ENCODE measurements around the gene HPGD. TPM values are rescaled to one million over a fixed set of nuclear protein-coding genes. Genes with fewer than 3 reads are reported as not detected.

HPGD gene
- total and polyA plus RNA-seq, 2 of the 8 experiments (the other 6 are each of a cell fraction or from before 2014, with no cell fraction given): 1.1 to 1.3 TPM

DNA sequence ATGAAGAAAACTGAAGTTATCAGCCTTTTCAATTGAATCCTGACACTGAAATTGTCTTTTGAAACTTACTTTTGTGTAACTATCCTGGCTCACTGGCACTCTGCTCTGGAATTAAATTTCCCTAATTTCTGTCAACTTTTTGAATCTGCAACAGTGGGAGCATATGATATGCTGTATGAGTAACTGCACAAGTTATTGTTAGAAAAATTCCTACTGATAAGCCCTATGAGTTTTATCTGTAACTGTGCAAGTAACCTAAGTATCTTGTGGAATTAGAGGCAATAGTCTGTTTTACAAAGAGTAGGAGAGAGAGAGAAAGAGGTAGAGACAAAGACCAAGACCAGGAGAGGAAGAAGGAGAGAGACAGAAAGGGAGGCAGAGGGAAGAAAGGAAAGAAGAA, 9.2 kb upstream of the HPGD start (continued):
- TF ChIP-seq, protein P1, sequence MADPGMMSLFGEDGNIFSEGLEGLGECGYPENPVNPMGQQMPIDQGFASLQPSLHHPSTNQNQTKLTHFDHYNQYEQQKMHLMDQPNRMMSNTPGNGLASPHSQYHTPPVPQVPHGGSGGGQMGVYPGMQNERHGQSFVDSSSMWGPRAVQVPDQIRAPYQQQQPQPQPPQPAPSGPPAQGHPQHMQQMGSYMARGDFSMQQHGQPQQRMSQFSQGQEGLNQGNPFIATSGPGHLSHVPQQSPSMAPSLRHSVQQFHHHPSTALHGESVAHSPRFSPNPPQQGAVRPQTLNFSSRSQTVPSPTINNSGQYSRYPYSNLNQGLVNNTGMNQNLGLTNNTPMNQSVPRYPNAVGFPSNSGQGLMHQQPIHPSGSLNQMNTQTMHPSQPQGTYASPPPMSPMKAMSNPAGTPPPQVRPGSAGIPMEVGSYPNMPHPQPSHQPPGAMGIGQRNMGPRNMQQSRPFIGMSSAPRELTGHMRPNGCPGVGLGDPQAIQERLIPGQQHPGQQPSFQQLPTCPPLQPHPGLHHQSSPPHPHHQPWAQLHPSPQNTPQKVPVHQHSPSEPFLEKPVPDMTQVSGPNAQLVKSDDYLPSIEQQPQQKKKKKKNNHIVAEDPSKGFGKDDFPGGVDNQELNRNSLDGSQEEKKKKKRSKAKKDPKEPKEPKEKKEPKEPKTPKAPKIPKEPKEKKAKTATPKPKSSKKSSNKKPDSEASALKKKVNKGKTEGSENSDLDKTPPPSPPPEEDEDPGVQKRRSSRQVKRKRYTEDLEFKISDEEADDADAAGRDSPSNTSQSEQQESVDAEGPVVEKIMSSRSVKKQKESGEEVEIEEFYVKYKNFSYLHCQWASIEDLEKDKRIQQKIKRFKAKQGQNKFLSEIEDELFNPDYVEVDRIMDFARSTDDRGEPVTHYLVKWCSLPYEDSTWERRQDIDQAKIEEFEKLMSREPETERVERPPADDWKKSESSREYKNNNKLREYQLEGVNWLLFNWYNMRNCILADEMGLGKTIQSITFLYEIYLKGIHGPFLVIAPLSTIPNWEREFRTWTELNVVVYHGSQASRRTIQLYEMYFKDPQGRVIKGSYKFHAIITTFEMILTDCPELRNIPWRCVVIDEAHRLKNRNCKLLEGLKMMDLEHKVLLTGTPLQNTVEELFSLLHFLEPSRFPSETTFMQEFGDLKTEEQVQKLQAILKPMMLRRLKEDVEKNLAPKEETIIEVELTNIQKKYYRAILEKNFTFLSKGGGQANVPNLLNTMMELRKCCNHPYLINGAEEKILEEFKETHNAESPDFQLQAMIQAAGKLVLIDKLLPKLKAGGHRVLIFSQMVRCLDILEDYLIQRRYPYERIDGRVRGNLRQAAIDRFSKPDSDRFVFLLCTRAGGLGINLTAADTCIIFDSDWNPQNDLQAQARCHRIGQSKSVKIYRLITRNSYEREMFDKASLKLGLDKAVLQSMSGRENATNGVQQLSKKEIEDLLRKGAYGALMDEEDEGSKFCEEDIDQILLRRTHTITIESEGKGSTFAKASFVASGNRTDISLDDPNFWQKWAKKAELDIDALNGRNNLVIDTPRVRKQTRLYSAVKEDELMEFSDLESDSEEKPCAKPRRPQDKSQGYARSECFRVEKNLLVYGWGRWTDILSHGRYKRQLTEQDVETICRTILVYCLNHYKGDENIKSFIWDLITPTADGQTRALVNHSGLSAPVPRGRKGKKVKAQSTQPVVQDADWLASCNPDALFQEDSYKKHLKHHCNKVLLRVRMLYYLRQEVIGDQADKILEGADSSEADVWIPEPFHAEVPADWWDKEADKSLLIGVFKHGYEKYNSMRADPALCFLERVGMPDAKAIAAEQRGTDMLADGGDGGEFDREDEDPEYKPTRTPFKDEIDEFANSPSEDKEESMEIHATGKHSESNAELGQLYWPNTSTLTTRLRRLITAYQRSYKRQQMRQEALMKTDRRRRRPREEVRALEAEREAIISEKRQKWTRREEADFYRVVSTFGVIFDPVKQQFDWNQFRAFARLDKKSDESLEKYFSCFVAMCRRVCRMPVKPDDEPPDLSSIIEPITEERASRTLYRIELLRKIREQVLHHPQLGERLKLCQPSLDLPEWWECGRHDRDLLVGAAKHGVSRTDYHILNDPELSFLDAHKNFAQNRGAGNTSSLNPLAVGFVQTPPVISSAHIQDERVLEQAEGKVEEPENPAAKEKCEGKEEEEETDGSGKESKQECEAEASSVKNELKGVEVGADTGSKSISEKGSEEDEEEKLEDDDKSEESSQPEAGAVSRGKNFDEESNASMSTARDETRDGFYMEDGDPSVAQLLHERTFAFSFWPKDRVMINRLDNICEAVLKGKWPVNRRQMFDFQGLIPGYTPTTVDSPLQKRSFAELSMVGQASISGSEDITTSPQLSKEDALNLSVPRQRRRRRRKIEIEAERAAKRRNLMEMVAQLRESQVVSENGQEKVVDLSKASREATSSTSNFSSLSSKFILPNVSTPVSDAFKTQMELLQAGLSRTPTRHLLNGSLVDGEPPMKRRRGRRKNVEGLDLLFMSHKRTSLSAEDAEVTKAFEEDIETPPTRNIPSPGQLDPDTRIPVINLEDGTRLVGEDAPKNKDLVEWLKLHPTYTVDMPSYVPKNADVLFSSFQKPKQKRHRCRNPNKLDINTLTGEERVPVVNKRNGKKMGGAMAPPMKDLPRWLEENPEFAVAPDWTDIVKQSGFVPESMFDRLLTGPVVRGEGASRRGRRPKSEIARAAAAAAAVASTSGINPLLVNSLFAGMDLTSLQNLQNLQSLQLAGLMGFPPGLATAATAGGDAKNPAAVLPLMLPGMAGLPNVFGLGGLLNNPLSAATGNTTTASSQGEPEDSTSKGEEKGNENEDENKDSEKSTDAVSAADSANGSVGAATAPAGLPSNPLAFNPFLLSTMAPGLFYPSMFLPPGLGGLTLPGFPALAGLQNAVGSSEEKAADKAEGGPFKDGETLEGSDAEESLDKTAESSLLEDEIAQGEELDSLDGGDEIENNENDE (IDR thresholded peaks at IDR 0.05; ENCODE audit: insufficient replicate concordance, low read length): no peak
- no peak for TF ChIP-seq JUND (IDR thresholded peaks at IDR 0.05; ENCODE audit: low read length)
- no peak for TF ChIP-seq FOSL1 (IDR thresholded peaks at IDR 0.05; ENCODE audit: insufficient read depth, low read depth, low read length)
- no peak for TF ChIP-seq RNF2 (IDR thresholded peaks at IDR 0.05; ENCODE audit: borderline replicate concordance, low read depth, low read length, missing control alignments, poor library complexity, severe bottlenecking)
- TF ChIP-seq BRCA1 (IDR thresholded peaks at IDR 0.05; ENCODE audit: low read depth, low read length): no peak
- TF ChIP-seq KDM4A (IDR thresholded peaks at IDR 0.05; ENCODE audit: low read depth, low read length, severe bottlenecking): no peak
- TF ChIP-seq TAF1 (IDR thresholded peaks at IDR 0.05; ENCODE audit: low read depth, low read length): no peak
- no peak for TF ChIP-seq POLR2A (IDR thresholded peaks at IDR 0.05; ENCODE audit: control extremely low read depth in 1 of 2, low read depth in 2 of 2, low read length in 2 of 2)
- TF ChIP-seq, protein P2, sequence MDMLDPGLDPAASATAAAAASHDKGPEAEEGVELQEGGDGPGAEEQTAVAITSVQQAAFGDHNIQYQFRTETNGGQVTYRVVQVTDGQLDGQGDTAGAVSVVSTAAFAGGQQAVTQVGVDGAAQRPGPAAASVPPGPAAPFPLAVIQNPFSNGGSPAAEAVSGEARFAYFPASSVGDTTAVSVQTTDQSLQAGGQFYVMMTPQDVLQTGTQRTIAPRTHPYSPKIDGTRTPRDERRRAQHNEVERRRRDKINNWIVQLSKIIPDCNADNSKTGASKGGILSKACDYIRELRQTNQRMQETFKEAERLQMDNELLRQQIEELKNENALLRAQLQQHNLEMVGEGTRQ (IDR thresholded peaks at IDR 0.05; ENCODE audit: low read length): no peak
- no peak for TF ChIP-seq HDAC6 (IDR thresholded peaks at IDR 0.05; ENCODE audit: low read depth, low read length)
- no peak for TF ChIP-seq YY1 (IDR thresholded peaks at IDR 0.05; ENCODE audit: low read depth, low read length)
